A549 (cell line): ENCODE results near the gene INSYN1.

Experiments used
- CTCF ChIP-seq: fragments of >200 bp; sonication (Bioruptor Twin); formaldehyde crosslinking; IDR thresholded peaks from 3 replicates; pipeline ENCODE4 v1.5.1; 2016
- KDM5A ChIP-seq: fragments of 200-600 bp; sonication (generic); IDR thresholded peaks from 2 replicates; pipeline ENCODE4 v1.6.1; 2016; ENCODE audit warnings: antibody characterized with exemption, mild to moderate bottlenecking
- POLR2A ChIP-seq: IDR thresholded peaks from 2 replicates; pipeline ENCODE4 v1.6.1; 2012; ENCODE audit warnings: mild to moderate bottlenecking, low read length
- RAD21 ChIP-seq, 2 experiments: fragments of >200 bp in 1 of 2; sonication (Bioruptor Twin) in 1 of 2; formaldehyde crosslinking in 1 of 2; IDR thresholded peaks in 1 of 2; conservative IDR thresholded peaks in 1 of 2; 2 replicates in 1 of 2; 3 replicates in 1 of 2; pipeline ENCODE4 v1.6.1; 2012 to 2018; ENCODE audit warnings: inconsistent platforms in 1 of 2
- TF ChIP-seq, protein P1 (sequence below): IDR thresholded peaks from 2 replicates; pipeline ENCODE4 v1.6.1; 2012; ENCODE audit warnings: low read depth, borderline replicate concordance
- TF ChIP-seq, protein P2 (sequence below): fragments of >200 bp; sonication (Bioruptor Twin); formaldehyde crosslinking; IDR thresholded peaks from 2 replicates; pipeline ENCODE4 v1.6.1; 2016

DNA sequence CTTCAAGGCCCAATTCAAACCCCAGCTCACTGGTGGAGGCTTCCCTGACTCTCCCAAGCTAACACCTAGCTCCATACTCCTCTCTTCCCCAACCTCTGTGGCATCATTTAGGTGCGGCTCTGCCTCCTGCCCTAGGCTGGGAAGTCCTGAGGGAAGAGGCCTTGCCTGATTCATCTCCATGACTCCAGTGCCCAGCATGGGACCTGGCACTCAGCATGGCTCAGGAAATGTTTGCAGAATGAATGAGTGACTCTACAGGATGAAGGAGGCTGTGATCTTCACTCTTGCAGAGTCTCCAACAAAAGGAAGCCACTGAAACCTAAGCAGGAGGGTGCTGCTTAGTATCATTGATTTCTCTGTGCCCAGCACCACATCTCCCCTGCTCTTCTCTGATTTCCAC is 34.5 kb upstream of the INSYN1 start:
- TF ChIP-seq KDM5A (no peak), RAD21 (conservative IDR thresholded peaks at IDR 0.05 in 1 of 2, IDR thresholded peaks at IDR 0.05 in 1 of 2) (no peak), CTCF (no peak), POLR2A (no peak)
- TF ChIP-seq, protein P1, sequence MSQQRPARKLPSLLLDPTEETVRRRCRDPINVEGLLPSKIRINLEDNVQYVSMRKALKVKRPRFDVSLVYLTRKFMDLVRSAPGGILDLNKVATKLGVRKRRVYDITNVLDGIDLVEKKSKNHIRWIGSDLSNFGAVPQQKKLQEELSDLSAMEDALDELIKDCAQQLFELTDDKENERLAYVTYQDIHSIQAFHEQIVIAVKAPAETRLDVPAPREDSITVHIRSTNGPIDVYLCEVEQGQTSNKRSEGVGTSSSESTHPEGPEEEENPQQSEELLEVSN = no peak
- TF ChIP-seq, protein P2, sequence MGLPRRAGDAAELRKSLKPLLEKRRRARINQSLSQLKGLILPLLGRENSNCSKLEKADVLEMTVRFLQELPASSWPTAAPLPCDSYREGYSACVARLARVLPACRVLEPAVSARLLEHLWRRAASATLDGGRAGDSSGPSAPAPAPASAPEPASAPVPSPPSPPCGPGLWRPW = no peak
